ENCODE data around the gene LIME1. TPM values are rescaled to one million over a fixed set of nuclear protein-coding genes. Genes with fewer than 3 reads are reported as not detected.

The LIME1 gene
- total RNA-seq, 1 donor: 2.9 TPM

DNA sequence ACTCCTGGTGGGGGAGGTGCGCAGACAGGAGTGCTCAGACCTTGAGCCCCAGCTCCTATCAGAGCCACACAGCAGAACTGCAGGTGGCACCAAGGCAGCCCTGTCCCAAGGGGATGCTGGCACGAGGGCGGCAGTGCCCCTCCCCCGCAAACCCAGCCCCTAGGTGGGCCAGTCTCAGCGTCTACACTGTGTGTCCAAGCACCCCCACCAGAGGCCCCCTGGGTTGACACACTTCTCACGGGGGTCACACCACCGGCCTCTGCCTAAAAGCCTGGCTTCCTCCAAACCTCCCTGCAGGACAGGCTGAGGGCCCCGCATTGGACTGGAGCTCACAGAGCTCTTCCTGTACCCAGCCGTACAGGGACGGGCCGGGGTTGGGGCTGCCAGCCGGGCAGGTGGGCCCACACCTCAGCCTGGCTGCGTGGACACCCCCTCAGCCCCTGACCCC is 11.2 kb downstream of the LIME1 start:
- H3K4me2 ChIP-seq (ENCODE audit: insufficient read depth, low read length): no peak overlapping the region
- no peaks in the 10 kb centered on the region for H3K4me1 ChIP-seq (ENCODE audit: insufficient read depth, low read length)
- H3K9me3 ChIP-seq (ENCODE audit: low read depth, low read length): no peaks in the 10 kb centered on the region
- H4K20me1 ChIP-seq (ENCODE audit: insufficient read depth, low read length): no peaks in the 10 kb centered on the region
- DNase-seq (ENCODE audit: insufficient read length, low spot score, missing footprints): peak; percentile 91
- H3K27ac ChIP-seq (ENCODE audit: low read depth, low read length): no peak overlapping the region
- no peak overlapping the region for H2AFZ ChIP-seq (ENCODE audit: low read length)
- no peaks in the 10 kb centered on the region for H3K79me2 ChIP-seq (ENCODE audit: insufficient read depth, low read length)
- H3K4me3 ChIP-seq (ENCODE audit: insufficient read depth, low read length): no peak overlapping the region
- TF ChIP-seq CTCF (IDR thresholded peaks at IDR 0.05; ENCODE audit: extremely low read depth, low read depth, low read length): no peak
- no peaks in the 10 kb centered on the region for H3K27me3 ChIP-seq (ENCODE audit: insufficient read depth, low read length)
- peaks cover 9% of the 10 kb centered on the region for H3K36me3 ChIP-seq (ENCODE audit: insufficient read depth, low read length)

DNA sequence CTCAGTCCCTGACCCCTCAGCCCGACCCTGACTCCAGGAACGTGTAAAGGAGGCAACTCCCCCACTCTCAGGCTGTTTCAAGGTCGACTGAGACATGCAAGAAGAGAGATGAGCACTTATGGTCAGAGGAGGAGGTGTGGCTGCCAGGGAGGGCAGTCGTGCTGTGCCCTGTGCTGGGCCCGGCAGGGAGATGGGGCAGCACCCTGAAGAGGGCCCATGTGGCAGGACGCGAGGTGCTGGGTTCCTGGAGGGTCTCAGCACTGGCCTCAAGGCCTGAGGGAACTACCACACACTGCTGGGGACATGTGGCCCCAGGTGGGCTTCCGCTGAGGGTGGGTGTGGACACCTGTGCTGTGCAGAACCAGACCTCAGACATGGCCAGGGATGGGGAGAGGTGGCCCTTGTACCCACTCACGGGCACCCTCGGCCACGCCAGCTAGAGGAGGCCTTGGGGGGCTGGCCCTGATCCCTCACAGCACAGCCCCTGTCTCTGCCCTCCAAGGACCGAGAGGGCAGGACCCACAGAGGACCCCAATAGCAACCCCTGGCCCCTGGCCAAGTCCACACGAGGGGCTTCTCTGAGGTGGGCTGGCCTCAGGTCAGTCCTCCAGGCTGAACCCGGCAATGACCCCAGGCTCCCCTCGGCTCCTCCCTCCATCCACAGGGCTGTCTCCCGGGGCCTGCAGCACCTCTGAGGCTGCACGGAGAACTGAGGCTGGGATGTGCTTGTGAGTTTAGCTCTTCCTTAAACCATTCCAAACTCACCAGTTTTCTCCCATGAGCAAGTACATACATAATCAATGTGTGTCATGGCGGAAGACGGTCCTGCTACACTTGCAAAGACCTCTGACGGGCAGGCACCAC is 11.8 kb downstream of the LIME1 start:
- H3K27ac ChIP-seq (ENCODE audit: low read depth, low read length): no peak overlapping the region

GRCh38 chr20:63748934-63749270 is 12.4 kb downstream of the LIME1 start:
- Histone ChIP-seq H3K36me3 (ENCODE audit: insufficient read depth, low read length) (no peaks in the 10 kb centered on the region), H3K27me3 (ENCODE audit: insufficient read depth, low read length) (no peaks in the 10 kb centered on the region), H3K9me3 (ENCODE audit: low read depth, low read length) (no peaks in the 10 kb centered on the region), H3K4me3 (ENCODE audit: insufficient read depth, low read length) (no peak overlapping the region), H4K20me1 (ENCODE audit: insufficient read depth, low read length) (no peaks in the 10 kb centered on the region), H3K4me2 (ENCODE audit: insufficient read depth, low read length) (no peak overlapping the region), H2AFZ (ENCODE audit: low read length) (no peak overlapping the region), H3K27ac (ENCODE audit: low read depth, low read length) (no peak overlapping the region), H3K79me2 (ENCODE audit: insufficient read depth, low read length) (no peaks in the 10 kb centered on the region), H3K4me1 (ENCODE audit: insufficient read depth, low read length) (no peaks in the 10 kb centered on the region)
- no peak for TF ChIP-seq CTCF (IDR thresholded peaks at IDR 0.05; ENCODE audit: extremely low read depth, low read depth, low read length)
- DNase-seq (ENCODE audit: insufficient read length, low spot score, missing footprints): peak; percentile 86

More for the DNA sequence above, 11.8 kb downstream of the LIME1 start:
- Histone ChIP-seq H3K27me3 (ENCODE audit: insufficient read depth, low read length) (no peaks in the 10 kb centered on the region), H4K20me1 (ENCODE audit: insufficient read depth, low read length) (no peaks in the 10 kb centered on the region), H3K4me2 (ENCODE audit: insufficient read depth, low read length) (no peak overlapping the region), H2AFZ (ENCODE audit: low read length) (no peak overlapping the region), H3K36me3 (ENCODE audit: insufficient read depth, low read length) (peaks cover 5% of the 10 kb centered on the region), H3K4me3 (ENCODE audit: insufficient read depth, low read length) (no peak overlapping the region), H3K79me2 (ENCODE audit: insufficient read depth, low read length) (no peaks in the 10 kb centered on the region), H3K9me3 (ENCODE audit: low read depth, low read length) (no peaks in the 10 kb centered on the region), H3K4me1 (ENCODE audit: insufficient read depth, low read length) (no peaks in the 10 kb centered on the region)
- DNase-seq (ENCODE audit: insufficient read length, low spot score, missing footprints): peak; percentile 88
- no peak for TF ChIP-seq CTCF (IDR thresholded peaks at IDR 0.05; ENCODE audit: extremely low read depth, low read depth, low read length)

GRCh38 chr20:63749597-63750508 is 13.4 kb downstream of the LIME1 start:
- no peak for TF ChIP-seq CTCF (IDR thresholded peaks at IDR 0.05; ENCODE audit: extremely low read depth, low read depth, low read length)
- H3K36me3 ChIP-seq (ENCODE audit: insufficient read depth, low read length): no peaks in the 10 kb centered on the region

More at GRCh38 chr20:63749597-63750508, 13.4 kb downstream of the LIME1 start:
- Histone ChIP-seq H2AFZ (ENCODE audit: low read length) (no peak overlapping the region), H3K4me1 (ENCODE audit: insufficient read depth, low read length) (no peaks in the 10 kb centered on the region), H4K20me1 (ENCODE audit: insufficient read depth, low read length) (no peaks in the 10 kb centered on the region), H3K27me3 (ENCODE audit: insufficient read depth, low read length) (no peaks in the 10 kb centered on the region), H3K9me3 (ENCODE audit: low read depth, low read length) (no peaks in the 10 kb centered on the region), H3K4me2 (ENCODE audit: insufficient read depth, low read length) (no peak overlapping the region), H3K79me2 (ENCODE audit: insufficient read depth, low read length) (no peaks in the 10 kb centered on the region), H3K4me3 (ENCODE audit: insufficient read depth, low read length) (no peak overlapping the region), H3K27ac (ENCODE audit: low read depth, low read length) (no peak overlapping the region)
- DNase-seq (ENCODE audit: insufficient read length, low spot score, missing footprints): peak; percentile 80

All from osteoblast (primary cell).